Measurements from ENCODE around the gene CHN2.

Gene CHN2

DNA sequence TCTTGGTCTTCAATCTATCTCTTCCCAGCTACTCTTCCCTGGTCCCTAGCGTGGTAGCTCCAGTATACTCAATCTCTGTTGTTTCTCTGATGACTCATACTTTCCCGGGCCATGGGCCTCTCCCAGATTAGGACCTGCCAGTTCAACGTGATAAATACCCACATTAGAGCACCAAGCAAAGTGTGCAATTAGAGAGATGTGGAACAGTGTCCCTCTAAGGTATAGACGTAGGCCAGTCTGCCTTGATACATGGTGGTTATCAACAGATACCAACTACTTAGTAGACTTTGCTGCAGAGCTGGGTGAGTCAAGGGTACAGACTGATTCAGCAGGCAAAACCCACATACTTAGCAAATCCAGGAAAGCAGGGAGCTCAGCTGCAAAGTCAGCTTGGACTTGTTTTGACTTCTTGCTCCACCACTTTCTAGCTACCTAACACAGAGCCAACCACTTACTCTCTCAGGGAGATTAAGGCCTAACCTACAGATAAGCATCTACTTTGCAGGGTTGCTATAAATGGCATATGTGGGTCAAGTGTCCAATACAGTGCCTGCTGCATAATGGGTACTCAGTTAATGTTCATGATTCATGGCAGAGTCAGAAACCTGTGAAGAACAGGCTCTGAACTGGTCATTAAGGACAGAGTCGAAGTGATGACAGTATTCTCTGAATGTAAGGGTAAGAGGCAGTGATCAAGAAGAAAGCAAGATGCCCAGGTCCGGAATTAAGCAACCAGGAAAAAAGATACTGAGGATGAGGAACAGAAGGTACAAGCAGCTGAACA lies 176.1 kb downstream of the CHN2 start:
- DNase-seq: no peak

GRCh38 chr7:29371472-29371871 lies 176.9 kb downstream of the CHN2 start:
- no peak for DNase-seq

- DNase-seq: no peak
These were observed 177.9 kb downstream of the CHN2 start for GRCh38 chr7:29372351-29373090.

DNA sequence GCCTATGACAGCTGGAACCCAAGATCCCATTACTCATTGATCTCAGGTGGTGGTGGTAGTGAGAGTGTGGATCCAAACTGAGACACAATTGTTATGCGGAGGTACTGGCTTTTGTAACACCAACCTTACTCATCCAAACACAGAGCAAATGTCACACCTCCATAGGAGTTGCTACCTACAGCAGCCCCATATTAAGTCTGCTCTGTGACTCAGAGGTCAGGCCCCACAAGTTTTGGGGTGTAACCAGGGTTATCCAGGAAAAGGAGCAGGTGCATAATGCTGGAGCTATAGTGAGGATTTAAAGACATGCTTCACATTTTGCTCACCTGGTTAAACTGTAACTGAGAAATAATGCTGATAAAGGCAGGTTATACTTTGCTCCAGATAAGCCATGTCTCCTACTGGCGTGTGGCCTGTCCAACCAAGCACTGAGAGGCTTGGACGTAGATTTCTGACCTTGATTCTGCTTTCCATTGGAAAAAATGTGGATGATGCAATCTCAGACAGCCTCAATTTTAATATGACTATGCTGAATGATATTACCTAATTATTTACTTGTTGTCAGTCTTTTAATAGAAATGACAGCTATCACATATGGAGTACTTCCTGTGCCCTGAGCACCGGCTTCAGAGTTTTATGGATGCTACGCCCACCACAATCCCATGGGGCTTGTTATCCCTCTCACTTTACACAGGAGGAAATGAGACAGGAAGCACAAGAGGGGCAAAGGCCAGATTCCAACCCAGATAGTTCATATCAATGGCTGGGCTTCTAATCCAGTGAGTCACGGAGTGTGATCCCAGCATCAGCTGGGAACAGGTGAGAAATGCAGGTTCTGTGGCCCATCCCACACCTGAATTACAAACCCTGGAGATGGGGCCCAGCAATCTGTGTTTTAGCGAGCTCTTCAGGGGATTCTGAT lies 181.3 kb downstream of the CHN2 start:
- DNase-seq: no peak

DNA sequence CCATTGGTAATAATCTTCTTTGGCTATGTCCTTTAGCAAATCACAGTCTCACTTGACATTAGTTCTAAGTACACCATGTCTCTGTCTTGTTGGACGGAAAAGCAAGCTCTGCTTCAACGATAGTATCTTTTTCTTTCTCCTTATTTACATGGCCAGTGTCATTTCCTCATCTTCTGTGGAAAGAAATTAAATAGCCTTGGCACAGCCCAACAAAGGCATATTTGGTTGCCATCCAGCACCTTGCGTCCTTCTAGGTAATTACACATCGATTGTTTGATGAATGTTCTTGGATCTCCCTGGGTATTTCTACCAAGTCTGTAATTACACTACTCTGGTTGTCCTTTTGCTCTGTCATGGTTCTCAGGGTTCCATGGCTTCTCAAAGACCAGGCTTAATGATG lies 183.1 kb downstream of the CHN2 start:
- peak; percentile 38 for DNase-seq

DNA sequence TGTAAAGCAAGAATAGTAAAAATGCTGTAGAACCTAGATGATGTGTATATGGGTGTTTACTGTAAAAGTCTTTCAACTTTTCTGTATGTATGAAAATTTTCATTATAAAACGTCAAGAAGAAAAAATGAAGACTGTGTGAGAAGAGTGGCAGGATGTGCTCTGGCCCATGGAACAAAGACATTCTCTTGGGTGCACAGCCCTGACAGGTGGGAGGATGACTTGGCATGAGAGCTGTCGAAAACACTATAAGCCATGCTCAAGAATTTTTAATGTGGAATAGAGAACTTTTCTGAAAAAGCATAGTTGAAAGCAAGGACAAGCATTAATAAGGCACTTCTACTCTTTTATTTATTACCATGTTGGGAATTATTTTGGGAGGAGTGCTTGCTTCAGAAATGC lies 185.0 kb downstream of the CHN2 start:
- DNase-seq: no peak

GRCh38 chr7:29381206-29382094 lies 186.9 kb downstream of the CHN2 start:
- no peak for DNase-seq

- DNase-seq: no peak
These were observed 189.7 kb downstream of the CHN2 start for GRCh38 chr7:29384277-29384676.

DNA sequence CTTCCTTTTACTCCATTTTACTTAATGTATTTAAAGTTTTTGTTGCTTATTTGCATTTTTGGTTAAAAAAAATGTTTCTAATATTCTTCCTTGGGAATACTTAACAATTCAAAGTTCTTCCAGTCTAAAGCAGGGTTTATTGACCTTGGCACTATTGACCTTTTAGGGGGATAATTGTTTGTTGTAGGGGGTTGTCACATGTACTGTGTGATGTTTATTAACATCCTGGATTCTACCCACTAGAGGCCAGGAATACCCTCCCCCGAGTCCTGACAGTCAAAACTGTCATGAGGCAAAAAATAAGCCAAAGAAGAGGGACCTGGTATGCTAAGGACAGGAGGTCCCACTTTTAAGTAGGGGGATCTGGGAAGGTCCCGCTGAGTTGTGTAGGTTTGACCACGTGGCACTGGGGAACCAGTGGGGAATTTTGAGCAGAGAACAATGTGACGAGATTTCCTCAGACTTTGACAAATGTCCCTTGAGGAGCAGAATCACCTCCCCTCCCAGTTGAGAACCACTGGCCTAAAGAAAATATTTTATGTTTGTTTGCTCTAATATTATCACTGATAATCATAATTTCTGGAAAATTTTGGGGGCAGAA lies 190.7 kb downstream of the CHN2 start:
- DNase-seq: no peak

DNA sequence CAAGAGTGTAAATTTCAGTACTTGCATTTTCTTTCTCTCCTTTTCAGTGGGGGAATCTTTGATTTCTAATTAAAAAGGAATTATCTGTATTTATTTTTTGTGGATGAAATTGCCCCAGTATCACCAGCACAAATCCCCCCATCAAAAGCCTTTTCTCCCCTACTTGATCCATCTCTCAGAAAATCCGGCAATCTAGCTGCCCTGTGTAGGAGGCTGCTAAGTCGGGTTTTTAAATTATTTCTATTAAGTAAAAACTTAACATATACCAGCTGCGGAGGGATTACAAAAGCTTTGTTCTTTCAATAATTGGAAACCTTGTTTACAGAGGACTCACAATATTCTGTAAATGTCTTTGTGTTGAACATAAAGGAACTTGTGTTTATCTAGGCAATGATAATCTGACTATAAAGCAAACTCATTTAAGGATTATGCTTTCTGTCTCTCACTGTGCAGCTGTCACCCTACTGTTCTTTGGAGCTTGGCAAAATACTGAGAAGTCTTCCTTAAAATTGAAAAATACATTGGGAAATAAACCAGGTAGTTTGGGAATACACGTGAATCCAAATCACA lies 191.7 kb downstream of the CHN2 start:
- no peak for DNase-seq

DNA sequence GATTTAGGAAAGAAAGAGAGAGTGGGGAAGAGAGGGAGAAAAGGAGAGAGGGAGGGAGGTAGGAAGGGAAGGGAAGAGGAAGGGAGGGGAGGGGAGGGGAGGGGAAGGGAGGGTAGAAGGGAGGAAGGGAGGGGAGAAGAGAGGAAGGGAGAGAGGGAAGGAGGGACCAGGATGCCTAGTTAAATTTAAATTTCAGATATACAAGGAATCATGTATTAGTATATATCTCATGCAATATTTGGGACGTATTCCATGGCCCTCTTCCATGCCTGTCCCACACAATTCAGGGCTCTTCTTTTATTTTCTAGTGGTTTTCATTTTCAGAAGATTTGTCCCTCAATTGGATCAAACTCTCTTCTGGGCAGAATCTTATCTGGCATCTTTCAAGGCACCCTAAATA lies 196.7 kb downstream of the CHN2 start:
- no peak for DNase-seq

DNA sequence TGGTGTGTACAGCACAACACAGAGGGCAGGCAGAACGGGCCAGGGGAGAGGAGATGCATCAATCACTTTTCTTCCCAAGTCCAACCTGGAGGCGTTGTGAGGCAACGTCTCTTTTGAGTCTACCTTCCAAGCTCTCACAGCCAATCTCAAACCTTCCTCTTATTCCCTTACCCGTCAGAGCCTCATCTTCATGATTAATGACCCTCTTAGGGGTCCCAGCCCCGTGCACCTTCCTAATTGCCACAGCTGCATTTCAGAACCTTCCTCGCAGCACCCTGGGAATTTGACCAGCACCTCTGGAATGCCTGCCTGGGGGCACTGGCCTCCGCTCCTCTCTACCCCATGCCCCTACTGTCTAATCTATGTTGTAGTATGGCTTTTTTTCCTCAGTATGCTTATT lies 199.7 kb downstream of the CHN2 start:
- DNase-seq: no peak

- no peak for DNase-seq
These were observed 202.0 kb downstream of the CHN2 start for GRCh38 chr7:29396563-29396962.

DNA sequence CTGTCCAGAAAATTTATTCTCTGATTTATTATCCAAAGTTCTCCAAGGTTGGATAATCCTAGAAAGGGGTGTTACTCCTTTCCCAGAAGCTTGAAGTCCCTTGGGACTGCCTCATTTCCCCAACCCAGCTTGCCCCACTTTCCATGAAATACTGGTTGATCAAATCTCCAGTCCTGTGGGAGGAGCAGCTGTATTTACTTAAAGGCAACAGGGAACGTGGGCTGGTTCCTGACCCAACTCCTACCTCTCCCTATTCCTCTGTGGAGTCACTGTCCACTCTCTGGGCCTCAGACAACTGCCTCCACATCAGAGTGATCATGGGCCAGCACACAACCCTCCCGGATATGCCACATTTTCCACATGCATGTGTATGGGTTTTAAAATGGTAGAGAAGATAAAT lies 202.8 kb downstream of the CHN2 start:
- no peak for DNase-seq

- peak; percentile 9 for DNase-seq
These were observed 203.4 kb downstream of the CHN2 start for GRCh38 chr7:29398011-29398410.

DNA sequence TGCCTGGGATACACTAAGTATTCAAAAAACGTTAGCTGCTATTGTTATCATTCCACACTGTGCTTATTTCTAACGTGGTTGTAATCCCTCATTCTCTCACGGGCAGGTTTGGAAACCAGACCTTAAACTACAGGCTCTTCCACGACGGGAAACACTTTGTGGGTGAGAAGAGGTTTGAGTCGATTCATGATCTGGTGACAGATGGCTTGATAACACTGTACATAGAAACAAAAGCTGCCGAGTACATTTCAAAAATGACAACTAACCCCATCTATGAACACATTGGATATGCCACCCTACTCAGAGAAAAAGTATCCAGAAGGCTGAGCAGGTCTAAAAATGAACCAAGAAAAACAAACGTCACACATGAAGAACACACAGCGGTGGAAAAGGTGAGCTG lies 205.9 kb downstream of the CHN2 start:
- DNase-seq: no peak

DNA sequence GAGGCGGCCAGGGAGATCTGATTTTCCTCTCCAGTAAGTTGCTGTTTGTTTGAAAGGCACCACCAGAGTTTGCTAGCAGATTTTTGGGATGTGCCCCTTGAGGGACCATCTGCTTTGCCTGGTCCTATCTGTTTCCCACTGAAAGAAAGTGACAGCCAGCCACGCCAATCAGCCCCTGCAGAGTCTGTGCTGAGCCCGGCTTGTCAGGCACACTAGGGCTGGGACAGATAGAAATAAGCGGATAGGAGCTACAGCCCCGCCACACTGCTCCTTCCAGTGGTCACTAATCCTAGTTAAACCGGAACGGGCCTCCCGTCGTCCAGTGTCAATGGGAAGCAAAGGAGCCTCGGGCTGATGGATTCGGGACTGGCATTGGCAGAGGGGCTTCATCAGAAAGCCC lies 207.2 kb downstream of the CHN2 start:
- DNase-seq: no peak

DNA sequence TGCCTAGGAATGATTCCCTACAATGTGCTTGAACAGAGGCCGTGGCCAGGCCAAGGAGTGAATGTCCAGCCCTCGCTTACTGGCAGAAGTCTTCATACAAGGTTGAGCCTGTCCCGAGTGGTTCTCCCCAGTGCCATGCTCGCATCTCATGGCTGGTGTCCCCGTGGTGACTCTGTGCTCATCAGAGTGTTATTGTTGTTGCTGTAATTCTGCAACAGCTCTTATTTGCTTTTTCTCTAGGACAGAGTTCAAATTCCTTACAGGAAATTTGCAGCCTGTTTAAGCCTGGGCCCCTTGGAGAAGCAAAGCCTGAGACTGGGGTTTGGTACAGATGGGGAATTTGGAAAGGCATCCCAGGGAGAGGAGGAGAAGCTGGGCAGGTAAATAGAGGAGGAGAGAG lies 211.3 kb downstream of the CHN2 start:
- DNase-seq: no peak

- DNase-seq: no peak
These were observed 211.8 kb downstream of the CHN2 start for GRCh38 chr7:29406366-29406765.

- DNase-seq: peak; percentile 46
These were observed 214.3 kb downstream of the CHN2 start for GRCh38 chr7:29408841-29409243.

- no peak for DNase-seq
These were observed 216.4 kb downstream of the CHN2 start for GRCh38 chr7:29410996-29411395.

GRCh38 chr7:29412912-29413311 lies 218.3 kb downstream of the CHN2 start:
- DNase-seq: no peak
